SHP77 (cell line): ENCODE results near the gene CRYBG2.
"Not testable (repeated sequence)": the region's sequence is repeated elsewhere in the genome, so short reads cannot be mapped to it uniquely, and the experiment has no call there.

ENCODE experiments used
- DNase-seq, 2 experiments: peaks; one replicate each; lab custom pipeline; 2025; lab: John Stamatoyannopoulos, UW

CRYBG2 gene

DNA sequence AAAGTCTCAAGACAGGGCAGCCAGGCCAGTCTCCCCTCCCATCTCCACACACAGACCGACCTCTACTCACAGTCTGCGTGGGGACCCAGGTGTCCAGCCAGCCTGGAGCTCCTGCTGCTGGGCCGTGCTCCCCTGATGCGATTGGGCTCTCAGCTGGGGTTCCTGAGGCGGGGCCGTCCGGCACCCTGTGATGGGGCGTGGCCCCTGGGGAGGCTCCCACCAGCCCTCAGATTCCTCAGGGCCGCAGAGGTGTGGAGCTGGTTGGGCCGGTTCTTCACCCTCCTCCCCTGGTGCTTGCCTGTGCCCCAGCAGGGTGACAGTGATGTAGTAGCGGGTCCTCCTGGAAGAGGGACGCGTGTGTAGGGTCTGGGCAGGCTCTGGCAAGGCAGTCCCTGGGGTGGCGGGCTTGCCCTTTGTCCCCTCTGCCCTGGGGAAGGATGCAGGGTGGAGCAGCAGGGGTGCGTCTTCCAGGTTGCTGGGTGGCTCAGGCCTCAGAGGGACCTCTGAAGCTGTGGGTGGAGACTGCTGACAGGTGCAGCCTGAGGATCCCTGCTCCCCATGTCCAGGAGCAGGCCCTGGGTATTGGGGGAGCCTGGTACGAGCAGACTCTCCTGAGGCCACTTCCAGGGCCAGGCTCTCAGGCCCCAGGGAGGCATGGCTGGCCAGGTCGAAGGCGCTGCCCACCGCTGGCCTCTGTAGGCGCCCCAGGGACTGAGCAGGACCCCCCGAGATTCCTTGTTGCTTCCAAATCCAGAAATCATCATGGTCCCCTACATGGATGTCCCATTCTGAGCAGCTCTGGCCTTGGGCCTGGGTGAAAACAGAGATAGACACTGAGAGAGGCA, at the start of gene CRYBG2:
Gene CRYBG2, minus strand, starts transcription at position 155 of the 845 bp plus-strand sequence. CDS start 7,473 bp downstream, outside the sequence.
- no peak for DNase-seq

GRCh38 chr1:26403656-26404055, 49.7 kb upstream of the CRYBG2 start:
- DNase-seq = no peak

- no peak for DNase-seq
These were observed 48.0 kb upstream of the CRYBG2 start for GRCh38 chr1:26401891-26402290.

GRCh38 chr1:26399034-26399433, 45.1 kb upstream of the CRYBG2 start:
- no peak for DNase-seq

GRCh38 chr1:26395754-26396153, 41.8 kb upstream of the CRYBG2 start:
- DNase-seq = no peak

DNA sequence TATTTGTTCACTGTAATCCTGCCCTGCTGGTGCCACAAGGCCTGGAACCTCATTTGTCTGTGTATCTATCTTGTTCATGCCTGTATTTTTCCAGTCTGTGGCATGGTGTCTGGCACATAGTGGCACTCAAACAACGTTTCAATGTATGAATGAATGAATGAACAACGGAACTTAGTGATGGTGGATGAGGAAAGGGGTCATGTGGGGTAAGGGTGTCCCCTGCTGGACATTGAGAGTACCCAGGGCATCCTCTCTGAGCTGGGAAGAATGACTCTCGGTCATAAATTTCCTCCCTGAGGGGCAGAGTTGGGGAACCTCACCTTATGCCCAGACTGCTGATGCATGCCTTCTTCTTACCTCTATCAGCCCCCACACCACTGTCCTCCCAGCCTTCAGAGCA, 37.5 kb upstream of the CRYBG2 start:
- peak; percentile 38 to 56 for DNase-seq

DNA sequence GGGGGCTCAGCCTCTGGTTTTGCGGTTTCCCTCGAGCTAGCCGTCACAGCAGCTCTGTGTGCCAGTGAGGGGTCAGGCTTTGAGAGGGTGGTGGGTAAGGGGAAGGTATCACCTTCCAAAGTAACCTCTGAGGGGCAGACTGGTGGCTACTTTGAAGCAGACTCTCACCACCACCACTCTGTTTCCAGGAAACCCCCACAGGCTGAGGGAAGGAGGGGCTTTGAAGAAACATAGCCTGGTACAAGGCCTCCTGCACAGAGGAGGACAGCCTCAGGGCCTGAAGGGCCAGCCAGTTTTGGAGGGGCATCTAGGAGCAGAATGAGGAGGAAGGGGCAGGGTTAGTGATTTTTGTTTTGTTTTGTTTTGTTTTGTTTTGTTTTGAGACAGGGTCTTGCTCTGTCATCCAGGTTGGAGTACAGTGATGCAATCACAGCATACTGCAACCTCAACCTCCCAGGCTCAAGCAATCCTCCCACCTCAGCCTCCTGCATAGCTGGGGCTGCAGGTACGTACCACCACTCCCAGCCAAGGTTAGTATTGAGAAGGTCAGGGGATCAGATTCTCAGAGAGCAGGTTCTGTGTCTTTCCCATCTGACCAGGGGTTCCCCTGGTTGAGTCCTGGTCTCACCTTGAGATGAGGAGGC, 35.8 kb upstream of the CRYBG2 start:
- no peak for DNase-seq

- DNase-seq = no peak
These were observed 35.0 kb upstream of the CRYBG2 start for GRCh38 chr1:26388791-26389445.

- DNase-seq = no peak
These were observed 33.5 kb upstream of the CRYBG2 start for GRCh38 chr1:26387447-26387846.

DNA sequence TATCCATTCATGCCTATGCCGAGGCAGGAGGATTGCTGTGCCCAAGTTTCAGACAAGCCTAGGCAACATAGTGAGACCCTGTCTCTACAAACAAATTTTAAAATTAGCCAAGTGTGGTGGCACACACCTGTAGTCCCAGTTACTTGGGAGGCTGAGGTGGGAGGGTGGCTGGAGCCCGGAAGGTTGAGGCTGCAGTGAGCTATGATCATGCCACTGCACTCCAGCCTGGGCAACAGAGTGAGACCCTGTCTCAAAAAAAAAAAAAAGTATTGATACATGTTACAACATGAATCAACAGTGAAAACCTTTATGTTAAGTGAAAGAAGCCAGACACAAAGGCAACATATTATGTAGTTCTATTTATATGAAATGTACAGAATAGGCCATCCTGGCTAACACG, 31.1 kb upstream of the CRYBG2 start:
- not testable (repeated sequence) for DNase-seq

DNA sequence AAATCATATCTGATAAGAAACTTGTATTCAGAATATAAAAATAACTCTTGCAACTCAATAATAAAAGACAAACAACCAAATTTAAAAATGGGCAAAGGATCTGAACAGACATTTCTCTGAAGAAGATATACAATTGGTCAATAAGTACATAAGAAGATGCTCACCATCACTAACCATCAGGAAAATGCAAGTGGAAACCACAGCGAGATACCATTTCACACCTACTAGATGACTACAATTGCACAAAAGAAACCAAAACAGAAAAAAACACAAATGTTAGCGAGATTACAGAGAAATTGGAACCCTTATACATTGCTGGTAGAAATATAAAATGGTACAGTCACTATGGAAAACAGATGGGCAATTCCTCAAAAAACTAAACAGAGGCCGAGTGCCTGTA, 30.1 kb upstream of the CRYBG2 start:
- DNase-seq = no peak

GRCh38 chr1:26378879-26379251, 24.9 kb upstream of the CRYBG2 start:
- no peak for DNase-seq

DNA sequence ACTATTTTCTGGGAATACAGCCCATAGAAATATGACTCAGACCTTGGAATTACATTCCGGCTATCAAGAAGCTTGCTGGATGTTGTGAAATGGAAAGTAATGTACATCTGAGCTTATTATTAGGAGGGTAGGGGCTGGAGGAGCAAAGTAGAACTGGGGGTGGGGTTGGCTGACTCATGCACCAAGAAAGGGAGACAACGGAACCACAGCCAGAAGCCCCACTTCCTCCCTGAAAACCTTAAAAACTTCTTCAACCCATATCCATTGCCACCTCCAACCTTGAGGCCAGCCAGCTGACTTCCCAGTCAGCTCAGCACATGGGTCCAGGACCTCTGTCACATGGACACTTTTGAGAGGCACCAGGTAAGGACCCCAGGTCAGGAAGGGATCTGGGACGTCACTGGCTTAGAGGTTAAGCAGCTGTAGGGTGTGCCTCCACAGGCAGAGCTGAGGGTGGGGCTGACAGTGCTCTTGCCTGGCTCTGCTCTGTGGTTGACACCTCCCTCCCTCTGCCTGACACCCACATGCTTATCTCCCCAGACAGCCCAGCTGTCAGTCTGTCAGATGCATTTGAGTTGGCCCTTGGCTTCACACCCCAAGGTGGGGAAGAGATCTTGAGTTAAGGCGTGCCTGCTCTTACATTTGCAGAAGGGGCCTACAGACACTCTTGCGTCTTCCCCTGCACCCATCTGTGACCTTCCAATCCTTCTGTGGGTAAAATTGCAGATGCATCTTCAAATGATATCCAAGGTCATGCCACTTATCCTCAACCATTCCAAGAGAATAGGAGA, 24.4 kb upstream of the CRYBG2 start:
- DNase-seq = no peak

GRCh38 chr1:26376050-26376449, 22.1 kb upstream of the CRYBG2 start:
- DNase-seq = no peak

- DNase-seq = no peak
These were observed 21.2 kb upstream of the CRYBG2 start for GRCh38 chr1:26375081-26375480.

DNA sequence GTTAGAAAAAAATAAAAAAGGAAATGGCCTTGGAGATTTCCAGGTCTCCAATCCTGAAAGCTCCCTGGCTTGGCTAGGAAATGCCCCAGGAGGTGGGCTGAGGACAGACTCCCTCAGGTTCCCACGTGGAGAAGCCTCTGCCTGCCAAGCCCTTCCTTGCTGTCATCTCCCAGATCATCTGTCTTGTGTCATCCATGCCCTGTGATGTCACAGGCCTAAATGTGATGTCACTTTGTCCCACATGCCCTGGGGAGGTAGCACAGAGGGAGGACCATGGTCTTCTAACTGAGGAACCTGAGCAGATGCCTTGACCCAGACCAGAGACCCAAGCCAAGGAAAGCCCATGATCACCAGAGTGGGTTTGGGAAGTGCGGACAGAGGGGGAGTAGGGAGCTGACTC, 20.4 kb upstream of the CRYBG2 start:
- not testable (repeated sequence) for DNase-seq

DNA sequence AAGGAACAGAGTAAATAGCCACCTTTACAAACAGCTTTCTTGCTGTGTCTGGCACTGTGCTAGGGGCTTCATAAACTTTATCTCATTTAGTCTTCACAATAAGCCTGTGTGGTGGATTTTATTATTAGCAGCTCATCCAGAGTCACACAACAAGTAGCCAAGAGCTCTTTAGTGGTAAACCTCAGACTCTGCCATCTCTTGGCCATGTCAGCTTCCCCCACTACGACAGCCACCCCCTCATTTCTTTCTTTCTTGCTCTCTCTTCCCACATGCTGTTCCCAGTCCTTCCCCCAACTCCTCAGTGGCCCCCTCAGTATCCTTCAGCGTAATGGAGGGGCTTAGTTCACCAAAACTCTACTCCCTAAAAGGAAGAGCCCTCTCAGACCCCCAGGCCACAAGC, 19.9 kb upstream of the CRYBG2 start:
- no peak for DNase-seq

DNA sequence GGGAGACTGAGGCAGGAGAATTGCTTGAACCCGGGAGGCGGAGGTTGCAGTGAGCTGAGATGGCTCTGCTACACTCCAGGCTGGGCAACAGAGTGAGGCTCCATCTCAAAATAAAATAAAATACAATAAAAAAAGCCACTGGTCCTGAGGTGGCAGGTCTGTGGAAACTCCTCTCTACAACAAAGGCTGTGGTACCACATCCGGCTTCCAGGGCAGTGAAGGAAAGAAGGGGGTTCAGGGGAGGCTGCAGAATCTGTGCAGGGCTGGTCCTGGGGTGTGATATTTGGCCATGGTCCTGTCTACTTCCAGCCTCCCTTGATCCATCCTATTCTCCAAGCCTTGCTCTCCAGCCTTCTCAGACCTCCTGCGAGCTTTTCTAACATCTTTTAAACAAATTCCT, 19.4 kb upstream of the CRYBG2 start:
- no peak for DNase-seq

- DNase-seq = not testable (repeated sequence)
These were observed 18.7 kb upstream of the CRYBG2 start, which contains the start of gene ZNF683 for GRCh38 chr1:26372611-26373010. Gene ZNF683, minus strand, starts transcription at chr1:26372750. Its CDS starts 4,179 bp downstream, at chr1:26368571.

DNA sequence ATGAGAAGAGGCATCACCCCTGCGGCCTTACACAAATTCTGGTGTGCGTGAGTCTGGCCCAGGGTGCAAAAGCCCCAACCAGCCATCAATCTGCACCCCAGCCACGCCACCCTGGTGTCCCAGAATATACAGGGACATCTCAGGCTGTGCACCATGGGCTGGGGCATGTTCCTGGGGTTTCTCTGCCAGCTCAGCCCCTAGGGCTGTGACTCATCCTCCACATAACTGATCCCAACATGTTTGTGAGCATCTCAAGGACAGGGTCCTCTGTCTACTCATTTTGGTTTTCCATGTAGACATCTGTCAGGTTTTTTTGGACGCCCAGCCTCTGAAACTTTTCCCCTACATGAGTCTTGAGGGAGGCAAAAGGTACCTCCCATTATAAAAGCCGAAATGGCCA, 18.1 kb upstream of the CRYBG2 start:
- DNase-seq = no peak

- no peak for DNase-seq
These were observed 16.9 kb upstream of the CRYBG2 start for GRCh38 chr1:26370591-26371382.
